MM.1S (cell line): ENCODE data around the gene TWSG1.

Source experiments
- EZH2 ChIP-seq: fragments of 300-600 bp; sonication (generic); optimal IDR thresholded peaks from 2 replicates; pipeline ENCODE3; 2017; ENCODE audit warnings: low read depth, mild to moderate bottlenecking, antibody characterized with exemption, low read length, mixed read lengths
- EZH2phosphoT487 ChIP-seq: fragments of 300-600 bp; sonication (generic); IDR thresholded peaks from 2 replicates; pipeline ENCODE4 v1.6.1; 2018; ENCODE audit warnings: antibody characterized with exemption, low read length
- TF ChIP-seq, protein P1 (sequence below): fragments of 300-600 bp; sonication (generic); IDR thresholded peaks from 2 replicates; pipeline ENCODE4 v1.5.1; 2016; ENCODE audit warnings: antibody characterized with exemption, low read length, mixed read lengths

DNA sequence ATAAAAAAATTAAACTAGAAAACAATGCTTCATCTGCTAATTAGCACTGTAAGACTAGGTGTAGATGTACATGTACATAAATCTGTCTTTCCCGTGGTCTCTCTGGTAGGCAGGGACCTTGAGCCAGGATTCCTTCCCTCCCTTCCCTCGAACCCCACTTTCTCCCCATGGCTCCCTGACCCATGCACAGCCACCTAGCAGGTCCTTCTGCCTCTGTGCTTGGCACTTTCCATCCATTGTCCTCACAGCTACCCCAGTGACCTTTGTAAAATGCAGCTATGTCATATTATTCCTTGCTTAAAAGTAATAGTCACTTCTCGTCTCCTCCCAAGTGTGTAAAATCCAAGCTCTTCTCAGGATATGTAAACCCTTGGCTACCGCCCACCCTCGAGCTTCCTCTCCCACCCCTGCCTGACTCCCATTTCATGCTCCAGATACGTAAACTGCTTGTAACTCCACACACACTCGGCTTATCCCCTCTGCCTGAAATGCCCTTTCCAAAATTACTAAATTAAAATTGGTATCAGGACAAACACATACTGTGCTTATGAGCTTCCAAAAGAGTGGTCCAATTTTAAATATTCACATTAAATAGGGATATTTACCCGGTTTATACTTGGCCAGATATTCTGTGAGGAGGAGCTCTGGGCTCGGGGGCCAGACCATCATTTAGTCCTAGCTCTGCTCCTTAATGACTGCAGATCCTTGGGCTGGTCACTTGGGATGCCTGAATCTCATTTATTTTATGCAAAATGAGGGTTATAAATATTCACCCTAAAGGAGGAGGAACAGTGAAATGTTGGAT is 86.7 kb downstream of the TWSG1 start:
- TF ChIP-seq, protein P1, sequence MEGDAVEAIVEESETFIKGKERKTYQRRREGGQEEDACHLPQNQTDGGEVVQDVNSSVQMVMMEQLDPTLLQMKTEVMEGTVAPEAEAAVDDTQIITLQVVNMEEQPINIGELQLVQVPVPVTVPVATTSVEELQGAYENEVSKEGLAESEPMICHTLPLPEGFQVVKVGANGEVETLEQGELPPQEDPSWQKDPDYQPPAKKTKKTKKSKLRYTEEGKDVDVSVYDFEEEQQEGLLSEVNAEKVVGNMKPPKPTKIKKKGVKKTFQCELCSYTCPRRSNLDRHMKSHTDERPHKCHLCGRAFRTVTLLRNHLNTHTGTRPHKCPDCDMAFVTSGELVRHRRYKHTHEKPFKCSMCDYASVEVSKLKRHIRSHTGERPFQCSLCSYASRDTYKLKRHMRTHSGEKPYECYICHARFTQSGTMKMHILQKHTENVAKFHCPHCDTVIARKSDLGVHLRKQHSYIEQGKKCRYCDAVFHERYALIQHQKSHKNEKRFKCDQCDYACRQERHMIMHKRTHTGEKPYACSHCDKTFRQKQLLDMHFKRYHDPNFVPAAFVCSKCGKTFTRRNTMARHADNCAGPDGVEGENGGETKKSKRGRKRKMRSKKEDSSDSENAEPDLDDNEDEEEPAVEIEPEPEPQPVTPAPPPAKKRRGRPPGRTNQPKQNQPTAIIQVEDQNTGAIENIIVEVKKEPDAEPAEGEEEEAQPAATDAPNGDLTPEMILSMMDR: no peak
- TF ChIP-seq EZH2 (no peak), EZH2phosphoT487 (no peak)
